HFFc6 (cell line): ENCODE measurements around the gene MAIP1. TPM values are rescaled to one million over a fixed set of nuclear protein-coding genes. Genes with fewer than 3 reads are reported as not detected.
"Not testable (repeated sequence)": the region's sequence is repeated elsewhere in the genome, so short reads cannot be mapped to it uniquely, and the experiment has no call there.

ENCODE experiments used
- DNase-seq: peaks from one replicate; pipeline ENCODE4 v3.0.0-alpha.2; 2018
- H3K27ac Mint-ChIP-seq: 2 replicates; pipeline ENCODE4 v1.8.0; 2020; ENCODE audit warnings: mild to moderate bottlenecking, mixed read lengths
- H3K27me3 Mint-ChIP-seq: 2 replicates; pipeline ENCODE4 v1.8.0; 2021; ENCODE audit warnings: mild to moderate bottlenecking, moderate library complexity, mixed read lengths; ENCODE audit not compliant: insufficient read depth
- H3K36me3 Mint-ChIP-seq: 2 replicates; pipeline ENCODE4 v1.8.0; 2021; ENCODE audit warnings: low read depth, mixed read lengths
- H3K4me1 Mint-ChIP-seq: 2 replicates; pipeline ENCODE4 v1.8.0; 2020; ENCODE audit warnings: low read depth, mixed read lengths
- H3K4me3 Mint-ChIP-seq: 2 replicates; pipeline ENCODE4 v1.8.0; 2020; ENCODE audit warnings: mild to moderate bottlenecking, moderate library complexity, mixed read lengths
- H3K9me3 Mint-ChIP-seq: 2 replicates; pipeline ENCODE4 v1.8.0; 2020; ENCODE audit warnings: mild to moderate bottlenecking, mixed read lengths
- CTCF ChIP-seq: fragments of 200-600 bp; sonication (generic); IDR thresholded peaks from 2 replicates; pipeline ENCODE4 v1.5.0; 2021; ENCODE audit warnings: antibody characterized with exemption, mild to moderate bottlenecking
- total RNA-seq, 6 experiments: library from RNA; stranded (reverse); fragmentation: NEBNext Ultra II Directional; extraction: Animal tissue kit (Norgen Biotek cat#: 25700); gene quantifications; 2 replicates in 1 of 6; 3 replicates in 5 of 6; pipeline ENCODE4 v1.2.3, GENCODE V29; 2021

MAIP1 gene
- total RNA-seq, 6 experiments from 2014 or later: 18.7 to 23.3 (median 20.4) TPM

GRCh38 chr2:199911877-199912161 lies 43.6 kb upstream of the MAIP1 start:
- H3K4me1 Mint-ChIP-seq: peaks cover 30% of the 10 kb centered on the region

GRCh38 chr2:199912553-199913114 lies 42.7 kb upstream of the MAIP1 start:
- peak overlapping the region; percentile 99 for H3K4me3 Mint-ChIP-seq
- not testable (repeated sequence) for DNase-seq, H3K27me3 Mint-ChIP-seq, H3K27ac Mint-ChIP-seq
- peaks cover 30% of the 10 kb centered on the region for H3K4me1 Mint-ChIP-seq
- H3K9me3 Mint-ChIP-seq: peaks cover 18% of the 10 kb centered on the region
- H3K36me3 Mint-ChIP-seq: peaks cover 35% of the 10 kb centered on the region

More at GRCh38 chr2:199911877-199912161, 43.6 kb upstream of the MAIP1 start:
- Mint-ChIP-seq H3K27me3 (peaks cover 2% of the 10 kb centered on the region; the same call in 1 of the 2 replicates), H3K36me3 (peaks cover 27% of the 10 kb centered on the region), H3K4me3 (peak overlapping the region; percentile 99), H3K27ac (peak overlapping the region; percentile 97), H3K9me3 (peaks cover 10% of the 10 kb centered on the region)
- no peak for TF ChIP-seq CTCF
- no peak for DNase-seq

GRCh38 chr2:199914372-199914958 lies 40.9 kb upstream of the MAIP1 start:
- TF ChIP-seq CTCF: no peak
- Mint-ChIP-seq H3K27me3 (no peaks in the 10 kb centered on the region; the same call in 1 of the 2 replicates), H3K27ac (peak overlapping the region; percentile 30; the same call in 1 of the 2 replicates), H3K36me3 (peaks cover 47% of the 10 kb centered on the region), H3K4me3 (peak overlapping the region; percentile 45), H3K4me1 (peaks cover 30% of the 10 kb centered on the region), H3K9me3 (peaks cover 19% of the 10 kb centered on the region)
- DNase-seq: no peak

GRCh38 chr2:199916980-199917379 lies 38.4 kb upstream of the MAIP1 start:
- Mint-ChIP-seq H3K9me3 (peaks cover 19% of the 10 kb centered on the region), H3K4me3 (no peak overlapping the region), H3K4me1 (peaks cover 15% of the 10 kb centered on the region), H3K27ac (no peak overlapping the region), H3K36me3 (peaks cover 47% of the 10 kb centered on the region), H3K27me3 (no peaks in the 10 kb centered on the region; the same call in 1 of the 2 replicates)
- no peak for TF ChIP-seq CTCF
- no peak for DNase-seq

- no peaks in the 10 kb centered on the region; the same call in 1 of the 2 replicates for H3K27me3 Mint-ChIP-seq
- H3K4me1 Mint-ChIP-seq: peaks cover 34% of the 10 kb centered on the region
- no peak for TF ChIP-seq CTCF
- no peak overlapping the region for H3K4me3 Mint-ChIP-seq
- H3K36me3 Mint-ChIP-seq: peaks cover 35% of the 10 kb centered on the region
- no peak for DNase-seq
- H3K27ac Mint-ChIP-seq: peak overlapping the region; percentile 66
- no peaks in the 10 kb centered on the region; the same call in 1 of the 2 replicates for H3K9me3 Mint-ChIP-seq
Observed at GRCh38 chr2:199922856-199923255, 32.5 kb upstream of the MAIP1 start.

- Mint-ChIP-seq H3K9me3 (no peaks in the 10 kb centered on the region), H3K27ac (no peak overlapping the region), H3K36me3 (peaks cover 35% of the 10 kb centered on the region), H3K27me3 (no peaks in the 10 kb centered on the region; the same call in 1 of the 2 replicates), H3K4me1 (peaks cover 34% of the 10 kb centered on the region), H3K4me3 (no peak overlapping the region)
- TF ChIP-seq CTCF: no peak
- no peak for DNase-seq
Observed at GRCh38 chr2:199923924-199924323, 31.5 kb upstream of the MAIP1 start.
